Peyer's patch (tissue), 4 donors: ENCODE results near the gene SLC16A14. TPM values are rescaled to one million over a fixed set of nuclear protein-coding genes. Genes with fewer than 3 reads are reported as not detected.

Experiments
- DNase-seq, 3 donors: peaks; one replicate each; pipeline ENCODE4 v3.0.0-alpha.2; 2017 to 2019
- H3K27ac ChIP-seq, 4 donors: fragments of 200-600 bp; sonication (generic); one replicate each; pipeline ENCODE4 v1.5.1; 2016 to 2019
- H3K27me3 ChIP-seq, 2 donors: fragments of 200-600 bp; sonication (generic); one replicate each; pipeline ENCODE4 v1.5.1; 2019
- H3K36me3 ChIP-seq, 3 donors: fragments of 200-600 bp; sonication (generic); one replicate each; pipeline ENCODE4 v1.5.1; 2016 to 2019
- H3K4me1 ChIP-seq, 4 donors: fragments of 200-600 bp; sonication (generic); one replicate each; pipeline ENCODE4 v1.5.1; 2016 to 2019
- H3K4me3 ChIP-seq, 4 donors: fragments of 200-600 bp; sonication (generic); 1 replicate in 3 of 4; 2 replicates in 1 of 4; pipeline ENCODE4 v1.5.1; 2016 to 2019; ENCODE audit warnings: mild to moderate bottlenecking in 1 of 4
- H3K9me3 ChIP-seq, 4 donors: fragments of 200-600 bp; sonication (generic); one replicate each; pipeline ENCODE4 v1.5.1; 2016 to 2019; ENCODE audit warnings: mild to moderate bottlenecking in 1 of 4
- POLR2A ChIP-seq, 2 donors: fragments of 450-650 bp; IDR thresholded peaks; one replicate each; pipeline ENCODE4 v1.5.1; 2017; ENCODE audit warnings: antibody characterized with exemption in 2 of 2, mild to moderate bottlenecking in 2 of 2, moderate library complexity in 2 of 2
- total RNA-seq, 4 donors: library from RNA; depleted of rRNA; stranded (reverse); fragments of >200 nt; gene quantifications; one replicate each; pipeline ENCODE4 v1.1.0, GENCODE V29; 2016
- TF ChIP-seq, protein P1 (sequence below), 6 experiments: fragments of 450-650 bp in 4 of 6; fragments of 200-600 bp in 2 of 6; sonication (generic) in 1 of 6; IDR thresholded peaks; one replicate each; pipeline ENCODE4 v1.5.1; 2017 to 2019; ENCODE audit warnings: antibody characterized with exemption in 6 of 6, mild to moderate bottlenecking in 3 of 6, moderate library complexity in 1 of 6

The SLC16A14 gene
- total RNA-seq, 4 donors from 2014 or later: 0.47 to 3.3 (median 0.80) TPM; not detected in 1

DNA sequence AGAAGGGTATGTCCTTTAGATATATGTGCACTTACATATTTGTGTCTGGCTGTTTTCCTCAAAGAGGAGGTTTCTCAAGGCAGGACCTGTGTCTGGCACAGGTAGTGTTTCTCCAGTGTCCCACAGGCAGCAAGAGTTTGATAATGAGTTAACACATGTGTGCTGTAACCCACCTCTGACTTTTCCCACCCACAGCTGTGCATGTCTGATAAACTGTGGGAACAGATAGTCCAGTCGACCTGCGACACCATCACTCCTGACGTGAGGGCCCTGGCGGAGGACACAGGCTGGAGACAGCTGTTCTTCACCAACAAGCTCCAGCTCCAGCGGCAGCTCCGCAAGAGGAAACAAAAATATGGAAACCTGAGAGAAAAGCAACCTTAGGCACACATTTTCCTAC, 58.2 kb downstream of the SLC16A14 start:
- DNase-seq: no peak
- Histone ChIP-seq H3K4me3 (no peak overlapping the region), H3K27ac (no peak overlapping the region), H3K4me1 (no peaks in the 10 kb centered on the region), H3K9me3 (no peaks in the 10 kb centered on the region), H3K27me3 (no peaks in the 10 kb centered on the region), H3K36me3 (no peaks in the 10 kb centered on the region)
- TF ChIP-seq, protein P1, sequence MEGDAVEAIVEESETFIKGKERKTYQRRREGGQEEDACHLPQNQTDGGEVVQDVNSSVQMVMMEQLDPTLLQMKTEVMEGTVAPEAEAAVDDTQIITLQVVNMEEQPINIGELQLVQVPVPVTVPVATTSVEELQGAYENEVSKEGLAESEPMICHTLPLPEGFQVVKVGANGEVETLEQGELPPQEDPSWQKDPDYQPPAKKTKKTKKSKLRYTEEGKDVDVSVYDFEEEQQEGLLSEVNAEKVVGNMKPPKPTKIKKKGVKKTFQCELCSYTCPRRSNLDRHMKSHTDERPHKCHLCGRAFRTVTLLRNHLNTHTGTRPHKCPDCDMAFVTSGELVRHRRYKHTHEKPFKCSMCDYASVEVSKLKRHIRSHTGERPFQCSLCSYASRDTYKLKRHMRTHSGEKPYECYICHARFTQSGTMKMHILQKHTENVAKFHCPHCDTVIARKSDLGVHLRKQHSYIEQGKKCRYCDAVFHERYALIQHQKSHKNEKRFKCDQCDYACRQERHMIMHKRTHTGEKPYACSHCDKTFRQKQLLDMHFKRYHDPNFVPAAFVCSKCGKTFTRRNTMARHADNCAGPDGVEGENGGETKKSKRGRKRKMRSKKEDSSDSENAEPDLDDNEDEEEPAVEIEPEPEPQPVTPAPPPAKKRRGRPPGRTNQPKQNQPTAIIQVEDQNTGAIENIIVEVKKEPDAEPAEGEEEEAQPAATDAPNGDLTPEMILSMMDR (IDR thresholded peaks at IDR 0.05): no peak
- TF ChIP-seq POLR2A (IDR thresholded peaks at IDR 0.05): no peak

DNA sequence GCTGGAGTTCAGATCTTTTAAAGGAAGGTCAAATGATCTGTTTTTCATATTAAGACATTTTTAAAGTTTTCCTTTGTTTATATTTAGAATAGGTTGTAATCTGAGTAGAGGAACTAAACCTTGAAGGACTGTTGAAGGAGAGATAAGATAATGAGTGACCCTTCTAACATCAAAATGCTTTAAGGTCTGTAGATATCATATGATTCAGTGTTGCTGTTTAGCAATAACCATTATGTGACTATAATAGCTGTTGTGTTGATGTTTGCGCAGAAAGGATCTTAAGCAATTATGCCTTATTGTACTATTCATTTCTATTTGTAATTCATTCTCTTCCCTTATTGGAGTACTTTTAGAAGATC, 60.0 kb downstream of the SLC16A14 start:
- Histone ChIP-seq H3K4me1 (no peaks in the 10 kb centered on the region), H3K9me3 (no peaks in the 10 kb centered on the region), H3K36me3 (no peaks in the 10 kb centered on the region), H3K27me3 (no peaks in the 10 kb centered on the region), H3K4me3 (no peak overlapping the region), H3K27ac (no peak overlapping the region)
- TF ChIP-seq, protein P1 (IDR thresholded peaks at IDR 0.05): no peak
- no peak for TF ChIP-seq POLR2A (IDR thresholded peaks at IDR 0.05)
- no peak for DNase-seq

DNA sequence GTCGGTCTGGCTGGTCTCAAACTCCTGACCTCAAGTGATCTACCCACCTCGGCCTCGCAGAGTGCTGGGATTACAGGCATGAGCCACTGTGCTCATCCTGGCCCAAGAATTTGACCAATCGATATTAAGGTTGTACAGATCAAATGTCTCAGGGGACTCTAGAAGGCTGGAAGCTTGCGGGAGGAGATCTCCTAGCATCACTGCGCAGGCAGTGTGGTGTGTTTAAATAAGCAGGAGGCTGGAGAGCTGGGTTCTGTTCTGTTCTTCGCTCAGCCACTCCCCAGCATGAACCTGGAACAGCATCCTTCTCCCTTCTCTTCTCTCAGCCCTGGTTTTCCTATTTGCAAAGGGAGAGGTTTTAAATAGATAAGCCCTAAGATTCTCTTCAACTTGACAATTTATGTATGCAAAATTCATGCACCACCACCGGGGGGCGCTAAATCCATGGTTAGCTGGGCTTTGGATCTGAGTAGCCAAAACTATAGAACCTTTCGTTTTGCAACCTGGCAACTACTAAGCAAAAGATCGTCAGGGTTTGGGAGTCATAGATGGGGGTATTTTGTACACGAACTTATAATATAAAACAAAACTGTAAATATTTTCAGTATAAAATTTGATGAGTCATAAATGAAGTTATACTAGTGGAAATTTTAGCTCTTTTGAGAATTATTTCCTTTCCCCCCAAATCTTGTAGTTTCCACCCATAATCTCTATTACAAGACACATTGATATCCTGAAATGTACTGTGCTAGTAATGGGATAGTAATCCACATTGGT, 60.6 kb downstream of the SLC16A14 start:
- no peaks in the 10 kb centered on the region for H3K4me1 ChIP-seq
- TF ChIP-seq POLR2A (IDR thresholded peaks at IDR 0.05): no peak
- TF ChIP-seq, protein P1 (IDR thresholded peaks at IDR 0.05): peak; percentile 73 to 90 (median 78)
- H3K36me3 ChIP-seq: no peaks in the 10 kb centered on the region
- H3K4me3 ChIP-seq: no peak overlapping the region
- no peaks in the 10 kb centered on the region for H3K27me3 ChIP-seq
- peak; percentile 77 to 91 (median 83) for DNase-seq
- no peaks in the 10 kb centered on the region for H3K9me3 ChIP-seq
- no peak overlapping the region for H3K27ac ChIP-seq

DNA sequence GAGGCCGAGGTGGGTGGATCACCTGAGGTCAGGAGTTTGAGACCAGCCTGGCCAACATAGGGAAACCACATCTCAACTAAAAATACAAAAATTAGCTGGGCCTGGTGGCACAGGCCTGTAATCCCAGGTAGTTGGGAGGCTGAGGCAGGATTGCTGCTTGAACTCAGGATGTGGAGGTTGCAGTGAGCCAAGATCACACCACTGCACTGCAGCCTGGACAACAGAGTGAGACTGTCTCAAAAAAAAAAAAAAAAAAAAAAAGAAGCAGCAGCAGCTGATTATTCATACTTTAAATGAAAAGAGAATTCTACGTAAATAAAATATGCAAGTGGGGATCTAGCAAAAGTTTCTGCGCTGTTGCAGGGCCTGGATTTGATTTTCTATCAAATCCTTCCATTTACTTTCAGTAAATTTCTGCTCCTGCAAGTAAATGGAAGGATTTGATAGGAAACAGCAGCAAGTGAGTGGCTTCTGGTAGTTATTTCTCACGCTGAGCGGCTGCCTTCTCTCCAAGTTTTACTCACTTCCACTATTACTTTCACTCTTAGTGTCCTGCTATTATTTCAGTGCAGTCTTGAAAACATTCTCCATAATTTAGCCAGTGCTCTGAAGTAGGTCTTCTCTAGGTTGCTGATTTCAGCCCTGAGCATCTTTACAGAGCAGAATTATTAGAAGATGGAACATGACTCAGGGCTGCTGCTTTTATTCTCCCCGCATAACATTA, 68.4 kb downstream of the SLC16A14 start:
- Histone ChIP-seq H3K27me3 (no peaks in the 10 kb centered on the region), H3K4me1 (no peaks in the 10 kb centered on the region), H3K9me3 (no peaks in the 10 kb centered on the region), H3K27ac (no peak overlapping the region), H3K36me3 (no peaks in the 10 kb centered on the region), H3K4me3 (no peak overlapping the region)
- TF ChIP-seq, protein P1 (IDR thresholded peaks at IDR 0.05): no peak
- no peak for TF ChIP-seq POLR2A (IDR thresholded peaks at IDR 0.05)
- DNase-seq: no peak

DNA sequence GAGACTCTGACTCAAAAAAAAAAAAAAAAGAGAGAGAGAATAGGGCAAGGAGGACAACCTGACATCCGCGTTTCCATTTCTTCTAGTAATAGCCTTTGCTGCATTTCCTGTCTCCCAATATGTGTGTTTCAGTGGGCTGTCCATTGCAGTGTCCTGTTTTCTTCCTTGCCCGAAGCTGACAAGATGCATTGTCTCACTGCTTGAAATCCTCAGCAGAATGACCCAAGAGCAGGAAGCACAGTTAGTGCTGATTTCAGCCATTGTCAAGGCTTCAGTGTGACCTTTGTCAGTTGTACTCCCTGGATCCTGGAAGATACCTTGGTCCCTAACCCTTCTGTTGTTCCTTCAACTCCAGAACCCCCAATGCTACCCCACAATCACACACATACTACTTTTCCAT, 71.2 kb downstream of the SLC16A14 start:
- H3K27ac ChIP-seq: no peak overlapping the region
- H3K27me3 ChIP-seq: no peaks in the 10 kb centered on the region
- no peaks in the 10 kb centered on the region for H3K36me3 ChIP-seq
- no peaks in the 10 kb centered on the region for H3K9me3 ChIP-seq
- no peak overlapping the region for H3K4me3 ChIP-seq
- H3K4me1 ChIP-seq: no peaks in the 10 kb centered on the region
- no peak for DNase-seq
- no peak for TF ChIP-seq POLR2A (IDR thresholded peaks at IDR 0.05)
- TF ChIP-seq, protein P1 (IDR thresholded peaks at IDR 0.05): no peak
